ENCODE results near the gene MIEF1.

MIEF1 gene

GRCh38 chr22:39520226-39521105 is 18.4 kb downstream of the MIEF1 start, which contains the start of gene ATF4:
ATF4 (plus strand) TSS chr22:39520562; CDS start chr22:39521446, 884 bp downstream.
- peak within 1 kb of the TSS; percentile 86 for H3K4me3 ChIP-seq (ENCODE audit: low read length)
- TF ChIP-seq ZNF274 (IDR thresholded peaks at IDR 0.05; ENCODE audit: low read depth, low read length) = no peak

- peak overlapping the region; percentile 86 for H3K4me3 ChIP-seq (ENCODE audit: low read length)
Measured at GRCh38 chr22:39521106-39521885, 19.2 kb downstream of the MIEF1 start.

DNA sequence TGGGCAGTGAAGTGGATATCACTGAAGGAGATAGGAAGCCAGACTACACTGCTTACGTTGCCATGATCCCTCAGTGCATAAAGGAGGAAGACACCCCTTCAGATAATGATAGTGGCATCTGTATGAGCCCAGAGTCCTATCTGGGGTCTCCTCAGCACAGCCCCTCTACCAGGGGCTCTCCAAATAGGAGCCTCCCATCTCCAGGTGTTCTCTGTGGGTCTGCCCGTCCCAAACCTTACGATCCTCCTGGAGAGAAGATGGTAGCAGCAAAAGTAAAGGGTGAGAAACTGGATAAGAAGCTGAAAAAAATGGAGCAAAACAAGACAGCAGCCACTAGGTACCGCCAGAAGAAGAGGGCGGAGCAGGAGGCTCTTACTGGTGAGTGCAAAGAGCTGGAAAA is 20.0 kb downstream of the MIEF1 start:
- H3K4me3 ChIP-seq (ENCODE audit: low read length) = peak overlapping the region; percentile 86

DNA sequence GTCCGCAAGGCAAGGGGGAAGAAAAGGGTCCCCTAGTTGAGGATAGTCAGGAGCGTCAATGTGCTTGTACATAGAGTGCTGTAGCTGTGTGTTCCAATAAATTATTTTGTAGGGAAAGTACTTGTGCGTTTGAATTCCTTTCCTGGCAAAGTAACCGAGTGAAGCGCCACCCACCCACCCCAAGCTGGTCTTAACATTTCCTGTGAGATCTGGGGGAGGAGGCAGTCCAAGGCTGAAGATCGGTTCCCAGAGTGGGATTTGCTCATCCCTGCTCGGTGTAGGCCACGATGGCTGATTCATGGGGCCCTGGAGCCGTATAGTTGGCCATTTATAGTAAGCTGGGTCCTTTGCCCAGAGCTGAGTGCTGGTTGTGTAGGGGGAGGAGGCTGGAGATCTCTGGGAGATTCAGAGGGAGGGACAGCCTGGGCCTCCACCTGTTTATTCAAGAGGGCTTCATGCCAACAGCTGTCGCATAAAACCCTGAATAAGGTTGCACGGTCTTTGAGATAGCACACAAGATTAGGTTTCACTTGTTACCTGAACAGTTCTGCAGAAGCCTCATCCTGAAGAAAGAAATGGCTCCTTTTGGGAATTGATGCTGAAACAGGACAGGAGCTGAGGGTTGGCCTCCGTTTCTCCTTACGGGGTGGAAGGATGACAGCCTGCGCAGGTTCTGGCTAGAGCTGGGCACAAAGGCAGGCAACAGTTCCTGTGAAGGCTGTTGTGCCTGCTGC is 20.6 kb downstream of the MIEF1 start:
- TF ChIP-seq ZNF274 (IDR thresholded peaks at IDR 0.05; ENCODE audit: low read depth, low read length) = no peak
- H3K4me3 ChIP-seq (ENCODE audit: low read length) = peak overlapping the region; percentile 86

DNA sequence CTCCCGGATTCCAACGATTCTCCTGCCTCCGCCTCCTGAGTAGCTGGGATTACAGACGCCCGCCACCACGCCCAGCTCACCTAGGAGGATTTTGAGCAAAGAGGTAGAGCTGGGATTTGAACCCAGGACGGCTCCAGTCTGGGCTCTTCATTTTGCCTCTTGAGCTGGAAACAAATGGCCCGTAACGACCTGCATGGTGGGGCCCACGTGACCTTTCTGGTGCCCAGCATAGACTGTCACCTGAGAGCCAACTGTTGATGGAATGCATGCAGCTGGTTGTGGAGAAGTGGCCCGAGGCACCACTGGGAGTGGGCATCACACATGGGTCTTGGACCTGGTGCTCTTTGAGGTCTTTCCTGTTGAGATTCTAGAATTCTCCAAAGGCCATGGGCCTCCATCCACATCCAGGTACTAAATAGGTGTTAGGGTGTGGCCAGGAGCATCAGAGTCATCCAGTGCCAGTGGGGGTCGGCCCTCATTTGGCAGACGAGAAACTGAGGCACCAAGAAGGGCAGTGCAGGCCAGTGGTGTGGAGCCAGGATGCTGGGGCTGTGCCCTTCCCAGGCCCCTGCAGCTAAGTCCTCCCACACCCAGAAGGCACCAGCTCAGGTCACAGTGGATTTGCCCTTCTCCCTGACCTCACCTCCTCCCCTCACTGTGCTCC is 22.1 kb downstream of the MIEF1 start:
- no peak overlapping the region for H3K4me3 ChIP-seq (ENCODE audit: low read length)

DNA sequence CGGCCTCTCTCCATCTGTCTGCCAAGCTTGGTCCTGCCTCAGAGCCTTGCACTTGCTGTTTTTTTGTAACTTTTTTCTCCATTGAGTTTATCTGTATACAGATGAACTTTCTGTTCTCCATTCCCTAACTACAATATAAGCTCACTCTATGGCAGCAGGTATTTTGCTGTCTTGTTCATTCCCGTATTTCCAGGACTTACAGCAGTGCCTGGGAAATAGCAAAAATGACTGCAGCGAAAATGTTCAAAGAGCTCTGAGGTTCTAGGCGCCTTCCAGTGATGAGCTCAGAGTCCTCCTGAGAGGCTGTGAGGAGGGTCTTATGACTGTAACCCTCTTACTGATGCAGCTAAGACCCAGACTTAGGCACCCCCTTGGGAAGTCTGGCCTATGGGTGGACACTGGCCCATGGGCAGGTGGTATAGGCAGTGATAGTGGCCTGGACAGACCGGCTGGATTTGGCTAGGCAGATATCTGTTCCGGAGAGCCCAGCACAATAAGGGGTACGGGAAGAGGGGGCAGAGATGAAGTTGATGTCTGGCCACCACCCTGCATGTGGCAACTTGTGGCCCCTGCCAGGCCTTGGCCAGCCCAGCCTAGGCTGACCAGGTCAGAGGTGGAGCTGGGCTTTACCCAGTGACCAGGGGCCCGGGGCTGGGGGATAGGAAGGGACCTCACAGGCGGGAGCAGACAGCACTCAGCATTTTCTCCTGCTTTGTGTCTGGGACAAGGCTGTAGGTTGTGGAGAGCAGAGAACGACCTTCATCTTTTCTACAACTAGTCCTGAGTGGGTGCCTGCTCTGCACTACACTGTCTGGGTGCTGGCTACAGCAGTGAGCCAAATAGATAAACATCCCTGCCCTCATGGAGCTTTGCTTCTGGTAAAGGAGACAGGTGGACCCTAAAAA is 22.9 kb downstream of the MIEF1 start:
- H3K4me3 ChIP-seq (ENCODE audit: low read length) = no peak overlapping the region
- TF ChIP-seq ZNF274 (IDR thresholded peaks at IDR 0.05; ENCODE audit: low read depth, low read length) = no peak

More for the DNA sequence above, 22.1 kb downstream of the MIEF1 start:
- TF ChIP-seq ZNF274 (IDR thresholded peaks at IDR 0.05; ENCODE audit: low read depth, low read length) = no peak

- no peak for TF ChIP-seq ZNF274 (IDR thresholded peaks at IDR 0.05; ENCODE audit: low read depth, low read length)
Measured at GRCh38 chr22:39525658-39525975, 23.5 kb downstream of the MIEF1 start.

GRCh38 chr22:39526736-39527171 is 24.7 kb downstream of the MIEF1 start:
- TF ChIP-seq ZNF274 (IDR thresholded peaks at IDR 0.05; ENCODE audit: low read depth, low read length) = no peak
- no peak overlapping the region for H3K4me3 ChIP-seq (ENCODE audit: low read length)

More at GRCh38 chr22:39525658-39525975, 23.5 kb downstream of the MIEF1 start:
- no peak overlapping the region for H3K4me3 ChIP-seq (ENCODE audit: low read length)

DNA sequence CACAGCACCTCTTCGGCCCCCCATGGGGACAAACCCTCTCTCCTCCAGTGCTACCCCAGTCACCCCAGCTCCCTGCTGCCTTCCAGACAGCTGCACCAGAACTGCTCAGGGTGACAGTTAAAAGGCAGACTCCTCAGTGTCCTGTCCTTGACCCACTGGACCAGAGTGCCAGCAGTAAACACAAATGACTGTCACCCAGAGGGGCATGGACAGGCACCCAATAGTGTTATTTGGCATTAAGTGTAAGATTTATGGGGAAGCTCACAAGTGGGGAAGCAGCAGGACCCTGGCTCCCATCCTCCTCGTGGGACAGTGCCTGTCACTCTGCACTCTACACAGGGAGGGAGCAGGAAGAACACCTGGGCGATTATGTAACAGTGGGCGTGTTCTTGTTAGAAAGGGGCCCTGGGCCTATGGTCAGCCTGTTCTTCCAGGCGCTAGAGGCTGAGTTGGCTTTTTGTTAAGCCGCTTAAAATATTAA is 25.4 kb downstream of the MIEF1 start:
- TF ChIP-seq ZNF274 (IDR thresholded peaks at IDR 0.05; ENCODE audit: low read depth, low read length) = no peak
- no peak overlapping the region for H3K4me3 ChIP-seq (ENCODE audit: low read length)

GRCh38 chr22:39528080-39528661 is 26.1 kb downstream of the MIEF1 start:
- TF ChIP-seq ZNF274 (IDR thresholded peaks at IDR 0.05; ENCODE audit: low read depth, low read length) = no peak
- H3K4me3 ChIP-seq (ENCODE audit: low read length) = no peak overlapping the region; the same call in 1 of the 2 replicates

DNA sequence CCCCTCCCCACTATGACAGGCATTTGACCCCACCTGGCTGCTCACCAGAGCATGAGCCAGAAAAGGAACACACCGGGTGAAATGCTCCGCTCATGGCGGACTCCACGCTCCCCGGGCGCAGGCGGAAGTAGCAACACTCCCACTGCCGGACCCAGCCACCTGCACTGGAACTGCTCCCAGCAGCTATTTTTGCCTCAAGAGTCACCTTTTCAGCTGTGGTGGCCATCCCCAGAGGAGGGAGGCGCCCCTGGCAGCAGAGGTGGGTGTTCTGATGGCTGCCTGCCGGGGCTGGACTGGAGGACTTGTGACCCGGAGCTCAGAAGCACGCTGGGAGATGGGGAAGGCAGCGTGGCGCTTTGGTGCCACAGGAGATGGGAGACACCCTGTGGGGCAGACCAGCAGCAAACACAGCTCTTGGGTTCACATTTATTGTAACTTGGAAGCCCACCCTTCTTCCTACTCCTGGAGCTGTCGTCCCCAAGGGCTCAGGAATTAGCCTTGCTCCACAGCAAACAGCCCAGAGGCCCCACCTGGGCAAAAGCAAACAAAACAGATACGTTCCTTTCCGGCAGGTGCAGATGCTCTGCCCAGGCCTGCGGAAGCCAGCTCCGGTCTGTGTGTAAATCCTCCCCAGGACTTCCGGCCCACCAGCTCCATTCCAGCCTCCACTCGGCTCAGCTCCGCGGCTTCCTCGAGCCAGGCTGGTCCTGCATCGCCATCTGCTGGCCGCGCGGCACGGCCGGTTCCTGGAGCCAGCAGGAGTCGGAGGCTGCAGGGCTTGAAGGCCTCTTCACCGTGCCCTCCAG is 26.8 kb downstream of the MIEF1 start:
- H3K4me3 ChIP-seq (ENCODE audit: low read length) = peak overlapping the region; percentile 27; the same call in 1 of the 2 replicates
- TF ChIP-seq ZNF274 (IDR thresholded peaks at IDR 0.05; ENCODE audit: low read depth, low read length) = no peak

- no peak overlapping the region for H3K4me3 ChIP-seq (ENCODE audit: low read length)
Measured at GRCh38 chr22:39529487-39529851, 27.4 kb downstream of the MIEF1 start.

More at GRCh38 chr22:39529487-39529851, 27.4 kb downstream of the MIEF1 start:
- no peak for TF ChIP-seq ZNF274 (IDR thresholded peaks at IDR 0.05; ENCODE audit: low read depth, low read length)
